IMR-90 (cell line): ENCODE measurements around the gene TCF7L1. TPM values are rescaled to one million over a fixed set of nuclear protein-coding genes. Genes with fewer than 3 reads are reported as not detected.

Experiments used
- ATAC-seq: fragments of 200-7000 bp; cut with Tn5 transposase; 2 replicates; pipeline ENCODE4 v1.9.1; 2020; ENCODE audit warnings: low read depth, mild to moderate bottlenecking, moderate library complexity
- BruUV-seq: library from RNA; stranded (reverse); fragments of 400-500 nt; replicated peaks from 2 replicates; lab custom pipeline; 2021; lab: Mats Ljungman, UMichigan
- CTCF ChIA-PET: fragments of 300-600 bp; formaldehyde crosslinking; extraction: SDS; loops from one replicate; lab custom pipeline; 2021; ENCODE audit warnings: antibody characterized with exemption; lab: Yijun Ruan, JAX
- POLR2A ChIA-PET: fragments of 300-600 bp; sonication (Branson Sonifier 250); formaldehyde crosslinking; loops from one replicate; lab custom pipeline; 2022; ENCODE audit warnings: antibody characterized with exemption; ENCODE audit not compliant: unreplicated experiment; lab: Charles Lee
- DNase-seq: peaks from one replicate; pipeline ENCODE4 v3.0.0; 2013
- H2AFZ ChIP-seq: replicated peaks from 2 replicates; pipeline ENCODE3; 2013; ENCODE audit warnings: low read length, mild to moderate bottlenecking; ENCODE audit not compliant: poor library complexity
- H2AK5ac ChIP-seq: 2 replicates; pipeline ENCODE4 v1.6.1; 2013; ENCODE audit warnings: low read depth, low read length, inconsistent platforms
- H2AK9ac ChIP-seq: replicated peaks from 2 replicates; pipeline ENCODE3; 2013; ENCODE audit warnings: mild to moderate bottlenecking, low read depth, low read length, moderate library complexity; ENCODE audit not compliant: poor library complexity
- H2BK120ac ChIP-seq: 2 replicates; pipeline ENCODE4 v1.6.1; 2013; ENCODE audit warnings: low read depth, low read length, inconsistent platforms
- H2BK15ac ChIP-seq: 3 replicates; pipeline ENCODE4 v1.6.1; 2013; ENCODE audit warnings: low read depth, low read length, inconsistent platforms
- H2BK20ac ChIP-seq: 2 replicates; pipeline ENCODE4 v1.6.1; 2013; ENCODE audit warnings: low read depth, mild to moderate bottlenecking, inconsistent platforms, low read length, moderate library complexity
- H2BK5ac ChIP-seq: 2 replicates; pipeline ENCODE4 v1.6.1; 2013; ENCODE audit warnings: mild to moderate bottlenecking, low read depth, low read length, inconsistent platforms; ENCODE audit not compliant: poor library complexity, severe bottlenecking
- H3K14ac ChIP-seq: replicated peaks from 2 replicates; pipeline ENCODE4 v1.6.1; 2013; ENCODE audit warnings: low read depth, low read length, inconsistent platforms
- H3K18ac ChIP-seq: 2 replicates; pipeline ENCODE4 v1.6.1; 2013; ENCODE audit warnings: low read depth, low read length, control low read depth
- H3K23ac ChIP-seq: 2 replicates; pipeline ENCODE4 v1.6.1; 2013; ENCODE audit warnings: low read depth, low read length, inconsistent platforms
- H3K27ac ChIP-seq: 2 replicates; pipeline ENCODE4 v1.5.1; 2013; ENCODE audit warnings: mild to moderate bottlenecking, control low read depth, low read length; ENCODE audit not compliant: insufficient read depth
- H3K27me3 ChIP-seq: 2 replicates; pipeline ENCODE4 v1.6.1; 2013; ENCODE audit warnings: low read length; ENCODE audit not compliant: control insufficient read depth, insufficient read depth
- H3K36me3 ChIP-seq: 2 replicates; pipeline ENCODE4 v1.6.1; 2013; ENCODE audit warnings: low read length, mixed read lengths; ENCODE audit not compliant: control insufficient read depth, insufficient read depth
- H3K4ac ChIP-seq: 2 replicates; pipeline ENCODE4 v1.6.1; 2013; ENCODE audit warnings: low read depth, low read length, inconsistent platforms
- H3K4me1 ChIP-seq: 2 replicates; pipeline ENCODE4 v1.6.1; 2013; ENCODE audit warnings: low read length, mixed read lengths; ENCODE audit not compliant: control insufficient read depth, insufficient read depth
- H3K4me2 ChIP-seq: 2 replicates; pipeline ENCODE4 v1.6.1; 2013; ENCODE audit warnings: low read depth, mild to moderate bottlenecking, control low read depth, low read length, moderate library complexity
- H3K4me3 ChIP-seq: 2 replicates; pipeline ENCODE4 v1.5.1; 2013; ENCODE audit warnings: low read depth, mild to moderate bottlenecking, control low read depth, low read length, moderate library complexity; ENCODE audit not compliant: insufficient read depth
- H3K56ac ChIP-seq: 2 replicates; pipeline ENCODE4 v1.6.1; 2013; ENCODE audit warnings: low read length, inconsistent platforms; ENCODE audit not compliant: insufficient read depth; ENCODE audit errors: extremely low read depth
- H3K79me1 ChIP-seq, 2 experiments: 2 replicates each; pipeline ENCODE4 v1.6.1; 2013; ENCODE audit warnings: low read length in 2 of 2, inconsistent platforms in 1 of 2, low read depth in 1 of 2
- H3K9ac ChIP-seq: 2 replicates; pipeline ENCODE4 v1.6.1; 2013; ENCODE audit warnings: low read depth, low read length, control low read depth
- H3K9me1 ChIP-seq: 2 replicates; pipeline ENCODE4 v1.6.1; 2013; ENCODE audit warnings: low read length, inconsistent platforms; ENCODE audit not compliant: insufficient read depth
- H3K9me3 ChIP-seq: 2 replicates; pipeline ENCODE4 v1.6.1; 2013; ENCODE audit warnings: low read length; ENCODE audit not compliant: control insufficient read depth, insufficient read depth
- H4K20me1 ChIP-seq: 2 replicates; pipeline ENCODE4 v1.6.1; 2013; ENCODE audit warnings: low read length, inconsistent platforms; ENCODE audit not compliant: insufficient read depth
- H4K5ac ChIP-seq: 2 replicates; pipeline ENCODE4 v1.6.1; 2013; ENCODE audit warnings: mild to moderate bottlenecking, low read depth, low read length, control low read depth
- H4K8ac ChIP-seq, 2 experiments: 2 replicates each; pipeline ENCODE4 v1.6.1; 2013; ENCODE audit warnings: low read depth in 2 of 2, low read length in 2 of 2, control low read depth in 1 of 2, inconsistent platforms in 1 of 2
- H4K91ac ChIP-seq: 2 replicates; pipeline ENCODE4 v1.6.1; 2013; ENCODE audit warnings: low read depth, low read length, inconsistent platforms; ENCODE audit not compliant: insufficient read depth
- MXI1 ChIP-seq: IDR thresholded peaks from 2 replicates; pipeline ENCODE4 v1.6.1; 2012; ENCODE audit warnings: low read depth, mild to moderate bottlenecking, low read length, moderate library complexity, borderline replicate concordance
- WGBS, 2 experiments: methylation state at CpG; one replicate each; pipeline versions ENCODE4 v1.1.5 to v1.1.7; 2013; ENCODE audit warnings: missing lambda C conversion rate in 2 of 2; ENCODE audit not compliant: insufficient read length in 1 of 2; ENCODE audit errors: extremely low coverage in 2 of 2; 5-methylcytosine and 5-hydroxymethylcytosine counted together
- dilution Hi-C: fragments of 300-500 bp; cut with HindIII; formaldehyde crosslinking; loops from one replicate; pipeline ENCODE4 v1.14.3; 2018; ENCODE audit warnings: low sequenced_read_pairs; ENCODE audit not compliant: unreplicated experiment
- in situ Hi-C: fragments of 300-500 bp; cut with MboI; formaldehyde crosslinking; loops from 3 replicates; pipeline ENCODE4 v1.14.3; 2019; ENCODE audit warnings: low sequenced_read_pairs, inconsistent platforms, mixed read lengths
- intact Hi-C: fragments of 100-400 bp; cut with micrococcal nuclease; formaldehyde crosslinking; loops from 2 replicates; pipeline ENCODE4 v1.10.0; 2022
- polyA plus RNA-seq, 3 experiments: library from polyadenylated mRNA; depleted of rRNA; stranded (reverse); fragments of >200 nt; gene quantifications; 2 replicates each; pipeline ENCODE4 v1.2.3, GENCODE V29; 2012; ENCODE audit warnings: low replicate concordance in 1 of 3
- total RNA-seq: library from RNA; depleted of rRNA; stranded (reverse); fragments of >200 nt; gene quantifications from 2 replicates; pipeline ENCODE4 v1.2.3, GENCODE V29; 2012

Gene TCF7L1
- total and polyA plus RNA-seq, 2 of the 4 experiments (the other 2 are of a cell fraction) = 0.72 to 11.1 TPM

DNA sequence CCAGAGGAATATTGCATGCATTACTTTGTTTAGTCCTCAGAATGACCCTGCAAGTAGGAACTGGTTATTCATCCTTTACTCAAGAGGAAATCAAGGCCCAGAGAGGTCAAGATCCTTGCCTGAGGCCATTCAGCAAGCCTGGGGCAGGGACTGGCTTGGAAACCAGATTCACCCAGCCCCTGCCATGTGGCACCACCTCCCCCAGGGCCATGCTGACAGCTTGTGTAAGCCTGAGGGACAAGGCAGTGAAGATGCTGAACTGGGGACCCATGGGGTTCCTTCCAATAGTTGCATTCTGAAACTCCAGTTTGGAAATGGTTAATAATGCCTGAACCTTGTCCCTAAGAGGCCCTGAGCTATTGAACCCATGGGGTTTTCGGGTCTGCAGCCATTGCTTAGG is 24.2 kb downstream of the TCF7L1 start:
- CTCF ChIA-PET = no interaction called here
- no peak overlapping the region for H3K4ac ChIP-seq
- no peak overlapping the region for H2BK5ac ChIP-seq
- no peaks in the 10 kb centered on the region for H3K27me3 ChIP-seq
- DNase-seq (no peak), ATAC-seq (no peak)
- H3K27ac ChIP-seq = no peak overlapping the region
- H4K91ac ChIP-seq = no peak overlapping the region
- H3K18ac ChIP-seq = no peak overlapping the region
- H2AK9ac ChIP-seq = no peak overlapping the region
- H4K20me1 ChIP-seq = peaks cover 89% of the 10 kb centered on the region
- POLR2A ChIA-PET = no interaction called here
- no peak overlapping the region for H3K23ac ChIP-seq
- no peak overlapping the region for H3K56ac ChIP-seq
- H2AFZ ChIP-seq = no peak overlapping the region
- no peak overlapping the region for H3K14ac ChIP-seq
- no peak overlapping the region for H2BK120ac ChIP-seq
- H3K4me2 ChIP-seq = no peak overlapping the region
- no peaks in the 10 kb centered on the region for H3K36me3 ChIP-seq
- dilution Hi-C loops = no loop called here
- H3K79me1 ChIP-seq = peaks cover 33 to 89% of the 10 kb centered on the region in 2 experiments
- no peak overlapping the region for H3K4me3 ChIP-seq
- BruUV-seq = no TSS peak
- no peak overlapping the region for H4K8ac ChIP-seq
- H2BK20ac ChIP-seq = no peak overlapping the region
- no peak overlapping the region for H3K9ac ChIP-seq
- H2BK15ac ChIP-seq = no peak overlapping the region
- H3K9me1 ChIP-seq = peaks cover 34% of the 10 kb centered on the region
- H2AK5ac ChIP-seq = no peak overlapping the region
- intact Hi-C loops = no loop called here
- no CpG with 5 or more reads among the region's 1 CpG for WGBS, 2 experiments
- H3K9me3 ChIP-seq = no peaks in the 10 kb centered on the region
- in situ Hi-C loops = no loop called here
- no peak overlapping the region for H4K5ac ChIP-seq
- peaks cover 20% of the 10 kb centered on the region for H3K4me1 ChIP-seq
- no peak for TF ChIP-seq MXI1
